Keratinocyte (primary cell): ENCODE results near the gene CEACAM6.
A peak's percentile ranks its signal among the peaks of the same experiment; 100 is the strongest.

Source experiments
- EZH2 ChIP-seq: IDR thresholded peaks from one replicate; pipeline ENCODE4 v1.6.1; 2012; ENCODE audit warnings: inconsistent platforms, mild to moderate bottlenecking, low read length, moderate library complexity
- TF ChIP-seq, protein P1 (sequence below), 3 experiments: IDR thresholded peaks in 1 of 3; conservative IDR thresholded peaks in 1 of 3; optimal IDR thresholded peaks in 1 of 3; 2 replicates in 2 of 3; 3 replicates in 1 of 3; pipeline versions ENCODE3 to v1.5.1; 2011; ENCODE audit warnings: low read length in 3 of 3, mild to moderate bottlenecking in 3 of 3, moderate library complexity in 2 of 3, control low read depth in 1 of 3, inconsistent platforms in 1 of 3; ENCODE audit not compliant: insufficient read depth in 2 of 3; ENCODE audit errors: extremely low read depth in 1 of 3

DNA sequence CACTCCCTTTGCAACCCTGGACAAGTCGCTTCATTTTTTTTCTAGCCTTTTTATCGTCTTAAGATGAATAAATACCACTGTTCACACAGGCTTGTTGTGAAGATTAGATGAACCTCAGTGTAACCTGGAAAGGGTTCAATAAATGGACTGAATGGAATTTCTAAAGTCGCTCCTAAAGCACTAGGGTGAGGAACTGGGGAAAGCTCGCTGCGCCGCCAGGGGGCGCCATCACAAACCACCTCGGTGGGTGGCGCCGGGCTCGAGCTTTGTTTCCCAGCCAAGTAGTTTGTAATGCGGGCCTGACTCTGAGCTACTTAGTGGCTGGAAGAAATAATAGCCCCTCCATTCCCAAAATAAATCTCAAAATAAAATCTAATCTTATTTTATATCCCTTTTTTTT, 2.2 kb upstream of the CEACAM6 start:
- TF ChIP-seq, protein P1, sequence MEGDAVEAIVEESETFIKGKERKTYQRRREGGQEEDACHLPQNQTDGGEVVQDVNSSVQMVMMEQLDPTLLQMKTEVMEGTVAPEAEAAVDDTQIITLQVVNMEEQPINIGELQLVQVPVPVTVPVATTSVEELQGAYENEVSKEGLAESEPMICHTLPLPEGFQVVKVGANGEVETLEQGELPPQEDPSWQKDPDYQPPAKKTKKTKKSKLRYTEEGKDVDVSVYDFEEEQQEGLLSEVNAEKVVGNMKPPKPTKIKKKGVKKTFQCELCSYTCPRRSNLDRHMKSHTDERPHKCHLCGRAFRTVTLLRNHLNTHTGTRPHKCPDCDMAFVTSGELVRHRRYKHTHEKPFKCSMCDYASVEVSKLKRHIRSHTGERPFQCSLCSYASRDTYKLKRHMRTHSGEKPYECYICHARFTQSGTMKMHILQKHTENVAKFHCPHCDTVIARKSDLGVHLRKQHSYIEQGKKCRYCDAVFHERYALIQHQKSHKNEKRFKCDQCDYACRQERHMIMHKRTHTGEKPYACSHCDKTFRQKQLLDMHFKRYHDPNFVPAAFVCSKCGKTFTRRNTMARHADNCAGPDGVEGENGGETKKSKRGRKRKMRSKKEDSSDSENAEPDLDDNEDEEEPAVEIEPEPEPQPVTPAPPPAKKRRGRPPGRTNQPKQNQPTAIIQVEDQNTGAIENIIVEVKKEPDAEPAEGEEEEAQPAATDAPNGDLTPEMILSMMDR (optimal IDR thresholded peaks at IDR 0.05 in 1 of 3, IDR thresholded peaks at IDR 0.05 in 1 of 3, conservative IDR thresholded peaks at IDR 0.05 in 1 of 3; ENCODE audit: extremely low read depth in 1 of 3, insufficient read depth in 2 of 3, low read length in 3 of 3) = peak; percentile 77 to 86 (median 80)
- TF ChIP-seq EZH2 = no peak
